ENCODE measurements around the gene TMEM184B.

TMEM184B gene

GRCh38 chr22:38221908-38222796 lies 50.7 kb downstream of the TMEM184B start:
- DNase-seq = no peak

- no peak for DNase-seq
These were observed 51.4 kb downstream of the TMEM184B start for GRCh38 chr22:38221407-38221806.

- DNase-seq = no peak
These were observed 52.0 kb downstream of the TMEM184B start for GRCh38 chr22:38220653-38221386.

GRCh38 chr22:38220163-38220562 lies 52.6 kb downstream of the TMEM184B start:
- DNase-seq = no peak

GRCh38 chr22:38219632-38220031 lies 53.2 kb downstream of the TMEM184B start:
- DNase-seq = no peak

GRCh38 chr22:38218661-38219622 lies 53.9 kb downstream of the TMEM184B start:
- peak; percentile 36 for DNase-seq

- no peak for DNase-seq
These were observed 57.4 kb downstream of the TMEM184B start for GRCh38 chr22:38215156-38216038.

GRCh38 chr22:38214302-38215056 lies 58.3 kb downstream of the TMEM184B start:
- peak; percentile 66 for DNase-seq

GRCh38 chr22:38213990-38214301 lies 58.9 kb downstream of the TMEM184B start:
- no peak for DNase-seq

- no peak for DNase-seq
These were observed 59.4 kb downstream of the TMEM184B start for GRCh38 chr22:38213319-38213989.

GRCh38 chr22:38212442-38212841 lies 60.4 kb downstream of the TMEM184B start:
- DNase-seq = no peak

- no peak for DNase-seq
These were observed 61.3 kb downstream of the TMEM184B start for GRCh38 chr22:38211556-38211955.

- DNase-seq = no peak
These were observed 64.2 kb downstream of the TMEM184B start for GRCh38 chr22:38208551-38208968.

- no peak for DNase-seq
These were observed 64.8 kb downstream of the TMEM184B start for GRCh38 chr22:38207898-38208432.

- no peak for DNase-seq
These were observed 67.3 kb downstream of the TMEM184B start for GRCh38 chr22:38205261-38206128.

GRCh38 chr22:38204784-38205183 lies 68.0 kb downstream of the TMEM184B start:
- no peak for DNase-seq

- DNase-seq = no peak
These were observed 68.8 kb downstream of the TMEM184B start for GRCh38 chr22:38203855-38204514.

GRCh38 chr22:38203090-38203810 lies 69.6 kb downstream of the TMEM184B start:
- peak; percentile 21 for DNase-seq
